ENCODE data around the gene SHROOM1. TPM values are rescaled to one million over a fixed set of nuclear protein-coding genes. Genes with fewer than 3 reads are reported as not detected.
A peak's percentile ranks its signal among the peaks of the same experiment; 100 is the strongest.

SHROOM1 gene
- total and polyA plus RNA-seq, 2 of the 8 experiments (the other 6 are each of a cell fraction or from before 2014, with no cell fraction given): 3.9 to 5.2 TPM

DNA sequence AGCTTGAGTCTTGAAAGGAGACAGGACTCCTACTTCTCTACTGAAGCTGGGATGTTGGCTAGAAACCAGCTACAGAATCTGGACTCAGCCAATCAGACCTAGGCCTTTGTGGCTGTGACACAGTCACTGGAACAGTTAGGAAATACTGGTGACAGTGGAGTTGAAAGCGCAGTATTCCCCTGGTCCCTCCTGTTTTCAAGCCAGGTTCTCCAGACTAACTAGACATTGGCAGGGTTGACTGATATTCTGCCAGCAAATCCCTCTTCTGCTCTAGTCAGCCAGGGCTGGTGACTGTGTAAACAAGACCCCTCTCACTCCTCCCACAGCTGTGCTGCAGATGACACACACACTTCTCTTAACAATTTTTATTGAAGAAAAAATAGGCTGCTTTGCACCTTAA, 8.7 kb downstream of the SHROOM1 start:
- H3K79me2 ChIP-seq (ENCODE audit: control insufficient read depth in 1 of 2, insufficient read depth in 2 of 2, low read length in 2 of 2): no peaks in the 10 kb centered on the region
- H3K36me3 ChIP-seq (ENCODE audit: control insufficient read depth in 2 of 4, insufficient read depth in 4 of 4, low read length in 3 of 4): no peaks in the 10 kb centered on the region
- no peak overlapping the region for H3K18ac ChIP-seq (ENCODE audit: extremely low read depth, low read length)
- no peak overlapping the region for H3K27ac ChIP-seq (ENCODE audit: low read depth, low read length)
- TF ChIP-seq HDAC6 (IDR thresholded peaks at IDR 0.05; ENCODE audit: low read depth, low read length) (no peak), GTF2F1 (IDR thresholded peaks at IDR 0.05; ENCODE audit: borderline replicate concordance, low read depth, low read length) (no peak)
- no peak overlapping the region for H2BK5ac ChIP-seq (ENCODE audit: low read depth, low read length)
- no peaks in the 10 kb centered on the region for H4K20me1 ChIP-seq (replicated peaks in 1 of 2; ENCODE audit: control insufficient read depth in 1 of 2, insufficient read depth in 2 of 2, low read length in 2 of 2)
- no peaks in the 10 kb centered on the region for H3K9me3 ChIP-seq (ENCODE audit: insufficient read depth in 2 of 2, low read depth in 1 of 2, low read length in 1 of 2)
- FAIRE-seq: no peak
- H3K4me1 ChIP-seq (replicated peaks in 1 of 4; ENCODE audit: control insufficient read depth in 3 of 4, insufficient read depth in 4 of 4, low read length in 3 of 4): peaks cover 0 to 18% (median 17%) of the 10 kb centered on the region in 4 experiments; a peak in 6 of 7 replicates
- no peak overlapping the region for H3K4ac ChIP-seq (replicated peaks; ENCODE audit: insufficient read length, low read depth, low read length)
- H3K27me3 ChIP-seq (replicated peaks in 1 of 4; ENCODE audit: control insufficient read depth in 3 of 4, extremely low read depth in 1 of 4, insufficient read depth in 3 of 4, low read length in 3 of 4): peaks cover 9 to 40% (median 31%) of the 10 kb centered on the region in 4 experiments
- H3K23ac ChIP-seq (ENCODE audit: insufficient read length): no peak overlapping the region
- H4K8ac ChIP-seq (ENCODE audit: extremely low read depth, insufficient read depth, low read length): no peak overlapping the region
- H4K91ac ChIP-seq (replicated peaks; ENCODE audit: insufficient read length, low read length): no peak overlapping the region
- no peak overlapping the region for H2BK12ac ChIP-seq (ENCODE audit: low read depth, low read length)
- no peak overlapping the region for H2AK5ac ChIP-seq (ENCODE audit: low read depth, low read length)
- H2BK15ac ChIP-seq (ENCODE audit: low read length): 0 out of 2 replicates have a peak overlapping the region, but pooled peaks have one; percentile 92
- no peak overlapping the region for H3K14ac ChIP-seq (ENCODE audit: insufficient read length)
- H3K56ac ChIP-seq (replicated peaks; ENCODE audit: insufficient read length, low read depth, low read length): no peak overlapping the region
- H2BK20ac ChIP-seq (ENCODE audit: low read length): no peak overlapping the region
- no peak overlapping the region for H3K9ac ChIP-seq (replicated peaks in 1 of 4; ENCODE audit: extremely low read depth in 1 of 4, low read depth in 3 of 4, low read length in 3 of 4)
- peaks cover 10% of the 10 kb centered on the region; the same call in 1 of the 2 replicates for H3K23me2 ChIP-seq (ENCODE audit: low read depth, low read length)
- H3K4me2 ChIP-seq (ENCODE audit: insufficient read depth in 1 of 2, low read depth in 2 of 2, low read length in 2 of 2): no peak overlapping the region
- CTCF ChIA-PET (ENCODE audit: partially characterized antibody): interaction anchor here (0.5 to 25.6 kb wide), 12 partner anchors 8 to 295 kb away, joined by 3 to 465 read pairs (median 14); partner anchors contain the start of genes CCNI2, GDF9, LEAP2 and SEPTIN8
- H3K79me1 ChIP-seq (ENCODE audit: low read depth, low read length): no peaks in the 10 kb centered on the region
- H3K4me3 ChIP-seq (ENCODE audit: extremely low read depth in 1 of 4, insufficient read depth in 2 of 4, low read depth in 3 of 4, low read length in 4 of 4): no peak overlapping the region
- WGBS, 2 experiments (ENCODE audit: extremely low coverage in 1 of 2, insufficient coverage in 1 of 2, insufficient read length in 1 of 2, insufficient replicate concordance in 2 of 2, low coverage in 1 of 2, low lambda C conversion rate in 2 of 2, missing lambda C conversion rate in 1 of 2): 80% methylated on average over 1 of the region's 1 CpG; no CpG with 5 or more reads in 1 of the 2 experiments
- H2AFZ ChIP-seq (ENCODE audit: low read length): no peak overlapping the region
- no peak for DNase-seq (ENCODE audit: low read depth in 1 of 2, low spot score in 2 of 2)
- H2BK120ac ChIP-seq (replicated peaks; ENCODE audit: low read depth, low read length): no peak overlapping the region
- POLR2A ChIA-PET (ENCODE audit: partially characterized antibody): interaction anchor here (0.8 to 1.6 kb wide), 4 partner anchors 7 to 61 kb away, joined by 3 to 4 read pairs (median 4); no protein-coding TSS in a partner anchor
- H4K5ac ChIP-seq (ENCODE audit: insufficient read length, low read depth, low read length): no peak overlapping the region

Data from H1 (cell line).